ENCODE data around the gene DDX31.

DNA sequence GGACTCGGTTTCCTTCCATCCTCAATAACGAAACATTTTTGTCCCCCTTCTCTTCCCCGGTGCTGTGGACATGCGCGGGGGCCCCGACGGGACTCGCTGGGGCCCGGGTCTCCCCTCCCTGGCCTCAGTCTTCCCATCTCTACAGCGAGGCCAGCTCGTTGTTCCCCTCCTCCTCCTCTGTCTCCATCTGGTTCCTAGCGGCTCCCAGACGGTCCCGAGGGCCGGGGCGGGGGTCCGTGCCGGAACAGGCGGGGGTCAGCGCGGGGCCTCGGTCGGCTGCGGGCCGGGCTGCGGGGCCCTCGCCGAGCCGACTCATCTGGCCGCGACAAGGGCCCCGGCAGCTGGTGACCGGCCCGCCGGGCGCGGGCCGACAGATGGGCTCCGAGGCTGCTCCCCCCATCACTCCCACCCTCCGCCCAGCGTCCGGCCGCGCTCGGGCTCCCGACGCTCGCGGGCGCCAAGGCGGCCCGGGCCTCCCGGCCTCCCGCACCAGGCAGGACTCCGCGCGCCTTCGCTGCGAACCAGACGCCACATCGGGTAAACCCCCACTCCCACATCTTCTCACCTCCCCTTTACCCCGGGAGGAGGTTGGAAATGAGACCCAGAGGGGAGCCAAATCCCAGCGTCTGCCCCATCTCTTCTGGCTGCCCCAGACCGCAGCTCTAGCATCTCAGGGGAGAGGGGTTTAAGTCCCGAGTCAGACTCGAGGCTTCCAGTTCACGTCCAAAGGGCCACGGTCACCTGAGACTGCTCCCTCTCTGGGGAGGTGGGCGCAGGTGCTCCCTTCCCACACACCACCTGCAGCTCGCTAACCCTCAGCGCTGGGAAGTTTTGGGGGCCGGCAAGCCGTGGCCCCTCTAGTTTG lies 79.2 kb downstream of the DDX31 start:
- TF ChIP-seq, protein P1, sequence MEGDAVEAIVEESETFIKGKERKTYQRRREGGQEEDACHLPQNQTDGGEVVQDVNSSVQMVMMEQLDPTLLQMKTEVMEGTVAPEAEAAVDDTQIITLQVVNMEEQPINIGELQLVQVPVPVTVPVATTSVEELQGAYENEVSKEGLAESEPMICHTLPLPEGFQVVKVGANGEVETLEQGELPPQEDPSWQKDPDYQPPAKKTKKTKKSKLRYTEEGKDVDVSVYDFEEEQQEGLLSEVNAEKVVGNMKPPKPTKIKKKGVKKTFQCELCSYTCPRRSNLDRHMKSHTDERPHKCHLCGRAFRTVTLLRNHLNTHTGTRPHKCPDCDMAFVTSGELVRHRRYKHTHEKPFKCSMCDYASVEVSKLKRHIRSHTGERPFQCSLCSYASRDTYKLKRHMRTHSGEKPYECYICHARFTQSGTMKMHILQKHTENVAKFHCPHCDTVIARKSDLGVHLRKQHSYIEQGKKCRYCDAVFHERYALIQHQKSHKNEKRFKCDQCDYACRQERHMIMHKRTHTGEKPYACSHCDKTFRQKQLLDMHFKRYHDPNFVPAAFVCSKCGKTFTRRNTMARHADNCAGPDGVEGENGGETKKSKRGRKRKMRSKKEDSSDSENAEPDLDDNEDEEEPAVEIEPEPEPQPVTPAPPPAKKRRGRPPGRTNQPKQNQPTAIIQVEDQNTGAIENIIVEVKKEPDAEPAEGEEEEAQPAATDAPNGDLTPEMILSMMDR (conservative IDR thresholded peaks at IDR 0.05), result no peak
- no peak for TF ChIP-seq EZH2 (IDR thresholded peaks at IDR 0.05; ENCODE audit: low read depth)

Data from PC-9 (cell line).